GM12878 (cell line): ENCODE results near the gene PCDHGA6. TPM values are rescaled to one million over a fixed set of nuclear protein-coding genes. Genes with fewer than 3 reads are reported as not detected.

ENCODE experiments used
- ATAC-seq: fragments of 200-7000 bp; cut with Tn5 transposase; 3 replicates; pipeline ENCODE4 v1.9.1; 2020; ENCODE audit warnings: mild to moderate bottlenecking, moderate library complexity
- BruUV-seq: library from RNA; stranded (reverse); fragments of 400-500 nt; replicated peaks from 2 replicates; lab custom pipeline; 2021; lab: Mats Ljungman, UMichigan
- CTCF ChIA-PET: fragments of 300-600 bp; sonication (Branson Sonifier 250); formaldehyde crosslinking; extraction: SDS; loops from one replicate; lab custom pipeline; 2021; ENCODE audit warnings: inconsistent platforms; lab: Yijun Ruan, JAX
- POLR2A ChIA-PET: fragments of 350-600 bp; formaldehyde crosslinking; extraction: SDS; loops from one replicate; lab custom pipeline; 2021; ENCODE audit warnings: inconsistent platforms; lab: Charles Lee
- RAD21 ChIA-PET: fragments of 300-600 bp; sonication (Branson Sonifier 250); formaldehyde crosslinking; loops from one replicate; lab custom pipeline; 2023; ENCODE audit warnings: antibody characterized with exemption; ENCODE audit not compliant: unreplicated experiment; lab: Charles Lee
- SMC1A ChIA-PET: fragments of 300-600 bp; sonication (Branson Sonifier 250); formaldehyde crosslinking; loops from one replicate; lab custom pipeline; 2023; ENCODE audit not compliant: unreplicated experiment, uncharacterized antibody; lab: Charles Lee
- DNase-seq: peaks from one replicate; pipeline ENCODE4 v3.0.0-alpha.2; 2011; ENCODE audit warnings: low read depth, low spot score
- FAIRE-seq: peaks from 3 replicates; lab custom pipeline; 2011; peaks lifted over from hg19 to GRCh38; lab: Jason Lieb, UNC
- H2AFZ ChIP-seq: 2 replicates; pipeline ENCODE4 v1.6.0; 2011; ENCODE audit warnings: low read depth, low read length, control low read depth; ENCODE audit not compliant: control insufficient read depth
- H3K27ac ChIP-seq: 2 replicates; pipeline ENCODE4 v1.5.1; 2011; ENCODE audit warnings: control low read depth; ENCODE audit not compliant: control insufficient read depth, insufficient read depth
- H3K27me3 ChIP-seq, 2 experiments: replicated peaks in 1 of 2; 2 replicates each; pipeline versions ENCODE4 v1.6.0 to v1.6.1; 2011; ENCODE audit warnings: low read length in 1 of 2; ENCODE audit not compliant: control insufficient read depth in 2 of 2, insufficient read depth in 2 of 2
- H3K36me3 ChIP-seq, 2 experiments: 2 replicates each; pipeline ENCODE4 v1.5.1; 2011; ENCODE audit warnings: low read length in 1 of 2; ENCODE audit not compliant: control insufficient read depth in 2 of 2, insufficient read depth in 2 of 2
- H3K4me1 ChIP-seq: 2 replicates; pipeline ENCODE4 v1.6.1; 2011; ENCODE audit warnings: mild to moderate bottlenecking, low read length, moderate library complexity, mixed read lengths; ENCODE audit not compliant: control insufficient read depth, insufficient read depth
- H3K4me2 ChIP-seq: 2 replicates; pipeline ENCODE4 v1.6.0; 2011; ENCODE audit warnings: control low read depth; ENCODE audit not compliant: control insufficient read depth, insufficient read depth
- H3K4me3 ChIP-seq: fragments of 200-600 bp; sonication (generic); 2 replicates; pipeline ENCODE4 v1.5.1; 2016
- H3K79me2 ChIP-seq: 2 replicates; pipeline ENCODE4 v1.6.0; 2011; ENCODE audit warnings: low read length; ENCODE audit not compliant: control insufficient read depth, insufficient read depth
- H3K9ac ChIP-seq: 2 replicates; pipeline ENCODE4 v1.8.0; 2011; ENCODE audit warnings: low read length, control low read depth, mixed read lengths; ENCODE audit not compliant: control insufficient read depth, insufficient read depth
- H3K9me3 ChIP-seq: replicated peaks from 3 replicates; pipeline ENCODE4 v1.5.1; 2011; ENCODE audit warnings: mild to moderate bottlenecking, low read length; ENCODE audit not compliant: control insufficient read depth, insufficient read depth
- H4K20me1 ChIP-seq: 2 replicates; pipeline ENCODE4 v1.6.0; 2011; ENCODE audit not compliant: control insufficient read depth, insufficient read depth
- ATF7 ChIP-seq: fragments of 450-650 bp; IDR thresholded peaks from 2 replicates; pipeline ENCODE4 v1.6.1; 2016; ENCODE audit warnings: low read depth, mild to moderate bottlenecking
- CHD4 ChIP-seq: fragments of 200-600 bp; sonication (generic); IDR thresholded peaks from 2 replicates; pipeline ENCODE4 v1.6.1; 2016; ENCODE audit warnings: mild to moderate bottlenecking
- EED ChIP-seq: sonication (generic); IDR thresholded peaks from 2 replicates; pipeline ENCODE4 v1.6.1; 2016; ENCODE audit warnings: antibody characterized with exemption, low read depth
- HCFC1 ChIP-seq: fragments of 150-350 bp; IDR thresholded peaks from 2 replicates; pipeline ENCODE4 v1.6.1; 2014; ENCODE audit warnings: low read length
- IRF4 ChIP-seq: IDR thresholded peaks from 2 replicates; pipeline ENCODE4 v1.6.1; 2011; ENCODE audit warnings: low read depth, low read length
- JUND ChIP-seq: IDR thresholded peaks from 2 replicates; pipeline ENCODE4 v1.6.1; 2012; ENCODE audit warnings: low read depth, mild to moderate bottlenecking, low read length, improper control_type of control experiment, moderate library complexity
- MYC ChIP-seq: IDR thresholded peaks from 2 replicates; pipeline ENCODE4 v1.6.1; 2011; ENCODE audit warnings: mild to moderate bottlenecking, low read length, moderate library complexity, inconsistent platforms; ENCODE audit not compliant: insufficient read depth, insufficient replicate concordance, insufficient read length, severe bottlenecking
- NBN ChIP-seq: fragments of 450-650 bp; IDR thresholded peaks from 2 replicates; pipeline ENCODE4 v1.6.1; 2016
- NFYA ChIP-seq: IDR thresholded peaks from 2 replicates; pipeline ENCODE4 v1.6.1; 2011; ENCODE audit warnings: low read depth, mild to moderate bottlenecking, low read length, improper control_type of control experiment, borderline replicate concordance
- PML ChIP-seq: IDR thresholded peaks from 2 replicates; pipeline ENCODE4 v1.6.1; 2012; ENCODE audit warnings: low read length, inconsistent platforms
- TARDBP ChIP-seq: IDR thresholded peaks from 2 replicates; pipeline ENCODE4 v1.6.1; 2016; ENCODE audit warnings: borderline replicate concordance
- ZNF384 ChIP-seq: IDR thresholded peaks from 2 replicates; pipeline ENCODE4 v1.6.1; 2012; ENCODE audit warnings: low read depth, mild to moderate bottlenecking, low read length, improper control_type of control experiment, borderline replicate concordance
- WGBS: methylation state at CpG from one replicate; pipeline ENCODE4 v1.1.6; 2016; ENCODE audit warnings: low lambda C conversion rate; ENCODE audit not compliant: insufficient replicate concordance, insufficient coverage; ENCODE audit errors: missing lambda C conversion rate; 5-methylcytosine and 5-hydroxymethylcytosine counted together
- in situ Hi-C: fragments of 300-500 bp; cut with MboI; formaldehyde crosslinking; loops from 9 replicates; pipeline ENCODE4 v1.14.3; 2018; ENCODE audit warnings: mixed read lengths
- intact Hi-C: fragments of 100-400 bp; cut with micrococcal nuclease; formaldehyde crosslinking; loops from one replicate; pipeline ENCODE4 v1.14.2; 2022; ENCODE audit not compliant: unreplicated experiment
- polyA plus RNA-seq, 11 experiments: library from polyadenylated mRNA; depleted of rRNA in 4 of 11; unstranded in 6 of 11; stranded (reverse) in 5 of 11; fragments of >200 nt; fragmentation: Nextera tagmentation in 4 of 11; fragmentation: Illumina TruSeq in 1 of 11; extraction: Ambion mirVana in 4 of 11; extraction: Trizol in 1 of 11; gene quantifications; 1 replicate in 1 of 11; 2 replicates in 10 of 11; pipeline versions ENCODE4 v1.2.1 to v1.2.3, GENCODE V29; 2011 to 2016; ENCODE audit warnings: inconsistent platforms in 2 of 11, missing spikeins in 2 of 11, low read depth in 1 of 11
- total RNA-seq, 4 experiments: library from RNA; depleted of rRNA in 3 of 4; stranded (reverse); fragments of >200 nt in 3 of 4; fragmentation: Illumina TruSeq in 1 of 4; extraction: Trizol in 1 of 4; gene quantifications; 2 replicates each; pipeline versions ENCODE4 v1.2.1 to v1.2.3, GENCODE V29; 2013 to 2021
- TF ChIP-seq, protein P1 (sequence below): fragments of 450-650 bp; IDR thresholded peaks from 2 replicates; pipeline ENCODE4 v1.6.1; 2017; ENCODE audit warnings: mild to moderate bottlenecking, moderate library complexity

PCDHGA6 gene
- total and polyA plus RNA-seq, 10 of the 15 experiments (the other 5 are each of a cell fraction or from before 2014, with no cell fraction given): 0.04 to 0.60 (median 0.15) TPM; not detected in 3

DNA sequence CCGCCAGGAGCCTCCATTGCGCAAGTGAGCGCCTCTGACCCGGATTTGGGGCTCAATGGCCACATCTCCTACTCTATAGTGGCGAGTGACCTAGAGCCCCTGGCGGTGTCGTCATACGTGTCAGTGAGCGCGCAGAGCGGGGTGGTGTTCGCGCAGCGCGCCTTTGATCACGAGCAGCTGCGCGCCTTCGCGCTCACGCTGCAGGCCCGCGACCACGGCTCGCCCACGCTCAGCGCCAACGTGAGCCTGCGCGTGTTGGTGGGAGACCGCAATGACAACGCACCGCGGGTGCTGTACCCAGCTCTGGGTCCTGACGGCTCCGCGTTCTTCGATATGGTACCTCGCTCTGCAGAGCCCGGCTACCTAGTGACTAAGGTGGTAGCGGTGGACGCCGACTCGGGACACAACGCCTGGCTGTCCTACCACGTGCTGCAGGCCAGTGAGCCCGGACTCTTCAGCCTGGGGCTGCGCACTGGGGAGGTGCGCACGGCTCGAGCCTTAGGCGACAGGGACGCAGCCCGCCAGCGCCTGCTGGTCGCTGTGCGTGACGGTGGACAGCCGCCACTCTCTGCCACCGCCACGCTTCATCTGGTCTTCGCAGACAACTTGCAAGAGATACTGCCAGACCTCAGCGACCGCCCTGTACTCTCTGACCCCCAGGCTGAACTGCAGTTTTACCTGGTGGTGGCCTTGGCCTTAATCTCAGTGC lies 36.1 kb downstream of the PCDHGA6 start:
- FAIRE-seq: no peak
- no peak overlapping the region for H3K9ac ChIP-seq
- intact Hi-C loops: no loop called here
- H3K4me1 ChIP-seq: no peaks in the 10 kb centered on the region; the same call in 1 of the 2 replicates
- no peaks in the 10 kb centered on the region for H3K36me3 ChIP-seq
- no peak for DNase-seq
- H3K27ac ChIP-seq: no peak overlapping the region
- peaks cover 13% of the 10 kb centered on the region; the same call in 2 of the 3 replicates for H3K9me3 ChIP-seq
- WGBS: 88% methylated on average over 63 of the region's 64 CpGs
- H3K79me2 ChIP-seq: no peaks in the 10 kb centered on the region
- no peak for ATAC-seq
- in situ Hi-C loops: no loop called here
- POLR2A ChIA-PET: interaction anchor here (0.7 kb wide), 1 partner anchor 1085 kb away, joined by 8 read pairs; no protein-coding TSS in a partner anchor
- BruUV-seq: no TSS peak
- peaks cover 0 to 1% of the 10 kb centered on the region in 2 experiments; a peak in 1 of 4 replicates for H3K27me3 ChIP-seq
- SMC1A ChIA-PET: no interaction called here
- no peak overlapping the region for H3K4me3 ChIP-seq
- TF ChIP-seq CHD4: no peak
- no peak for TF ChIP-seq IRF4
- no peak for TF ChIP-seq EED
- no peak for TF ChIP-seq HCFC1
- H4K20me1 ChIP-seq: no peaks in the 10 kb centered on the region
- no peak overlapping the region for H2AFZ ChIP-seq
- RAD21 ChIA-PET: interaction anchor here (1.1 kb wide), 1 partner anchor 154 kb away, joined by 3 read pairs; no protein-coding TSS in a partner anchor
- CTCF ChIA-PET: interaction anchor here (0.7 to 1.0 kb wide), 4 partner anchors 11 to 394 kb away, joined by 3 to 4 read pairs (median 4); partner anchors contain the start of gene PCDHGA11
- no peak overlapping the region for H3K4me2 ChIP-seq

DNA sequence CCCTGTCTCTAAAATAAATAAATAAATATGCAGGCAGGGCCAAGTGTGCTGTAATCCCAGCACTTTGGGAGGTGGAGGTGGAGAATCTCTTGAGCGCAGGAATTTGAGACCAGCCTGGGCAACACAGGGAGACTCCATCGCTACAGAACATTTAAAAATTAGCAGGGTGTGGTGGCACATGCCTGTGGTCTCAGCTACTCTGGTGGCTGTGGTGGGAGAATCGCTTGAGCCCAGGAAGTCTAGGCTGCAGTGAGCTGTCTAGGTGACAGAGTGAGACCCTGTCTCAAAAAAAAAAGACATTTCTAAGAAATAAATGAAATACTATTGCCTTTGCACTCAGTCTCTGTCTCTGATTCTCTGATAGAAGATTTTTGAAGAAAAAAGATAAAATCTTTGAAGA lies 37.9 kb downstream of the PCDHGA6 start:
- no TSS peak for BruUV-seq
- no peak for FAIRE-seq
- Histone ChIP-seq H3K27me3 (peaks cover 0 to 1% of the 10 kb centered on the region in 2 experiments; a peak in 1 of 4 replicates), H3K4me1 (no peaks in the 10 kb centered on the region; the same call in 1 of the 2 replicates), H3K9ac (no peak overlapping the region), H3K4me3 (no peak overlapping the region), H3K9me3 (peaks cover 13% of the 10 kb centered on the region; the same call in 2 of the 3 replicates), H3K4me2 (no peak overlapping the region), H4K20me1 (no peaks in the 10 kb centered on the region), H3K36me3 (no peaks in the 10 kb centered on the region), H3K79me2 (no peaks in the 10 kb centered on the region), H3K27ac (no peak overlapping the region), H2AFZ (no peak overlapping the region)
- 96% methylated on average over 3 of the region's 3 CpGs for WGBS
- CTCF ChIA-PET: interaction anchor here (1.0 to 4.8 kb wide), 5 partner anchors 10 to 102 kb away, joined by 4 to 41 read pairs (median 27); partner anchors contain the start of genes PCDHGA11, PCDHGA12, PCDHGB3 and PCDHGC3
- POLR2A ChIA-PET: no interaction called here
- intact Hi-C loops (no loop called here), in situ Hi-C loops (no loop called here)
- ATAC-seq: no peak
- RAD21 ChIA-PET: interaction anchor here (0.6 kb wide), 1 partner anchor 41 kb away, joined by 3 read pairs; the partner anchor contains the start of gene PCDHGB3
- no peak for DNase-seq
- SMC1A ChIA-PET: interaction anchor here (2.9 kb wide), 1 partner anchor 10 kb away, joined by 14 read pairs; the partner anchor contains the start of gene PCDHGA11
- TF ChIP-seq MYC (no peak), PML (no peak), NFYA (no peak), NBN (no peak), ATF7 (no peak), JUND (no peak), ZNF384 (no peak), TARDBP (no peak)
- TF ChIP-seq, protein P1, sequence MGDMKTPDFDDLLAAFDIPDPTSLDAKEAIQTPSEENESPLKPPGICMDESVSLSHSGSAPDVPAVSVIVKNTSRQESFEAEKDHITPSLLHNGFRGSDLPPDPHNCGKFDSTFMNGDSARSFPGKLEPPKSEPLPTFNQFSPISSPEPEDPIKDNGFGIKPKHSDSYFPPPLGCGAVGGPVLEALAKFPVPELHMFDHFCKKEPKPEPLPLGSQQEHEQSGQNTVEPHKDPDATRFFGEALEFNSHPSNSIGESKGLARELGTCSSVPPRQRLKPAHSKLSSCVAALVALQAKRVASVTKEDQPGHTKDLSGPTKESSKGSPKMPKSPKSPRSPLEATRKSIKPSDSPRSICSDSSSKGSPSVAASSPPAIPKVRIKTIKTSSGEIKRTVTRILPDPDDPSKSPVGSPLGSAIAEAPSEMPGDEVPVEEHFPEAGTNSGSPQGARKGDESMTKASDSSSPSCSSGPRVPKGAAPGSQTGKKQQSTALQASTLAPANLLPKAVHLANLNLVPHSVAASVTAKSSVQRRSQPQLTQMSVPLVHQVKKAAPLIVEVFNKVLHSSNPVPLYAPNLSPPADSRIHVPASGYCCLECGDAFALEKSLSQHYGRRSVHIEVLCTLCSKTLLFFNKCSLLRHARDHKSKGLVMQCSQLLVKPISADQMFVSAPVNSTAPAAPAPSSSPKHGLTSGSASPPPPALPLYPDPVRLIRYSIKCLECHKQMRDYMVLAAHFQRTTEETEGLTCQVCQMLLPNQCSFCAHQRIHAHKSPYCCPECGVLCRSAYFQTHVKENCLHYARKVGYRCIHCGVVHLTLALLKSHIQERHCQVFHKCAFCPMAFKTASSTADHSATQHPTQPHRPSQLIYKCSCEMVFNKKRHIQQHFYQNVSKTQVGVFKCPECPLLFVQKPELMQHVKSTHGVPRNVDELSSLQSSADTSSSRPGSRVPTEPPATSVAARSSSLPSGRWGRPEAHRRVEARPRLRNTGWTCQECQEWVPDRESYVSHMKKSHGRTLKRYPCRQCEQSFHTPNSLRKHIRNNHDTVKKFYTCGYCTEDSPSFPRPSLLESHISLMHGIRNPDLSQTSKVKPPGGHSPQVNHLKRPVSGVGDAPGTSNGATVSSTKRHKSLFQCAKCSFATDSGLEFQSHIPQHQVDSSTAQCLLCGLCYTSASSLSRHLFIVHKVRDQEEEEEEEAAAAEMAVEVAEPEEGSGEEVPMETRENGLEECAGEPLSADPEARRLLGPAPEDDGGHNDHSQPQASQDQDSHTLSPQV: no peak
